ENCODE measurements around the gene LMTK2. TPM values are rescaled to one million over a fixed set of nuclear protein-coding genes. Genes with fewer than 3 reads are reported as not detected.

Gene LMTK2
- total RNA-seq, 2 experiments from 2014 or later, result 30.3 to 31.7 TPM

DNA sequence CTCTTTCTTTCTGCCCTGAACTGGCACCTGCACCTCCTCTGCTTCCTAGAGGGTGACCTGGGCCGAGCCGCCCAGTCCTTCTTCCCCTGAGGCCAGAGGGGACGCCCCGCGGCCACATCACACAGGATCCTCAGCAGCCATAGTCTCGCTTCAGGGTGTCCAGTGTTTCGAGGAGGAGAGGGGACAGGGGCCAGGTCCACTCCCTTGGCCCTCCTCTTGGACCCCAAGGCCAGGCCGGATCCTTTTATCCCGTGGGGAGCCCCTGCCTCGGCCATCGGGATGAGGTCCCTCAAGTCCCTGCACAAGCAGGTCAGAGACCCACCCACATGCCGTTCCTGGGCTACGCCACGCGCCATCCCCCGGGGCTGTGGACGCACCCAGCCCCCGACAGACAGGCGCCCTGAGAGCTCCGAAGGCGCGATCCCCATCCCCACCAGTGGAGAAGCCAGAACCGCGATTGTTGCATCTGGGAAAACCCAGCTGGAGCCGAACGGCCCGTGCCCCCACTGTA is 108.2 kb downstream of the LMTK2 start:
- no peaks in the 10 kb centered on the region for H3K9me3 ChIP-seq (ENCODE audit: control insufficient read depth in 1 of 2, insufficient read depth in 1 of 2, low read length in 2 of 2)
- Mint-ChIP-seq H3K4me3 (no peak overlapping the region), H3K36me3 (ENCODE audit: low read depth) (peaks cover 30% of the 10 kb centered on the region), H3K27ac (no peak overlapping the region), H3K27me3 (no peaks in the 10 kb centered on the region), H3K4me1 (ENCODE audit: low read depth) (peaks cover 22% of the 10 kb centered on the region), H3K9me3 (no peaks in the 10 kb centered on the region)
- ATAC-seq (ENCODE audit: poor library complexity) (no peak), DNase-seq (peak in 1 of 14 experiments; percentile 12)
- peaks cover 23% of the 10 kb centered on the region for H3K36me3 ChIP-seq (ENCODE audit: insufficient read depth, low read length)
- ChIA-PET POLR2A (interaction anchor here (0.8 kb wide), 1 partner anchor 36 kb away, joined by 3 read pairs; no protein-coding TSS in a partner anchor), CTCF (no interaction called here)
- no peaks in the 10 kb centered on the region for H3K27me3 ChIP-seq (ENCODE audit: control insufficient read depth in 1 of 2, insufficient read depth in 2 of 2, low read length in 2 of 2)
- TF ChIP-seq, protein P1, sequence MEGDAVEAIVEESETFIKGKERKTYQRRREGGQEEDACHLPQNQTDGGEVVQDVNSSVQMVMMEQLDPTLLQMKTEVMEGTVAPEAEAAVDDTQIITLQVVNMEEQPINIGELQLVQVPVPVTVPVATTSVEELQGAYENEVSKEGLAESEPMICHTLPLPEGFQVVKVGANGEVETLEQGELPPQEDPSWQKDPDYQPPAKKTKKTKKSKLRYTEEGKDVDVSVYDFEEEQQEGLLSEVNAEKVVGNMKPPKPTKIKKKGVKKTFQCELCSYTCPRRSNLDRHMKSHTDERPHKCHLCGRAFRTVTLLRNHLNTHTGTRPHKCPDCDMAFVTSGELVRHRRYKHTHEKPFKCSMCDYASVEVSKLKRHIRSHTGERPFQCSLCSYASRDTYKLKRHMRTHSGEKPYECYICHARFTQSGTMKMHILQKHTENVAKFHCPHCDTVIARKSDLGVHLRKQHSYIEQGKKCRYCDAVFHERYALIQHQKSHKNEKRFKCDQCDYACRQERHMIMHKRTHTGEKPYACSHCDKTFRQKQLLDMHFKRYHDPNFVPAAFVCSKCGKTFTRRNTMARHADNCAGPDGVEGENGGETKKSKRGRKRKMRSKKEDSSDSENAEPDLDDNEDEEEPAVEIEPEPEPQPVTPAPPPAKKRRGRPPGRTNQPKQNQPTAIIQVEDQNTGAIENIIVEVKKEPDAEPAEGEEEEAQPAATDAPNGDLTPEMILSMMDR (IDR thresholded peaks at IDR 0.05), result no peak
- intact Hi-C loops (cut with DNase I, micrococcal nuclease), result loop anchor here in 1 of 2 experiments (5.0 kb wide), 2 partner anchors 37 to 67 kb away; partner anchors contain the start of genes BRI3 and TECPR1
- H3K27ac ChIP-seq (ENCODE audit: low read depth in 1 of 2, low read length in 2 of 2), result no peak overlapping the region
- H3K4me1 ChIP-seq (ENCODE audit: insufficient read depth, low read length), result peaks cover 13% of the 10 kb centered on the region
- no peak overlapping the region for H3K4me3 ChIP-seq (ENCODE audit: low read length)

DNA sequence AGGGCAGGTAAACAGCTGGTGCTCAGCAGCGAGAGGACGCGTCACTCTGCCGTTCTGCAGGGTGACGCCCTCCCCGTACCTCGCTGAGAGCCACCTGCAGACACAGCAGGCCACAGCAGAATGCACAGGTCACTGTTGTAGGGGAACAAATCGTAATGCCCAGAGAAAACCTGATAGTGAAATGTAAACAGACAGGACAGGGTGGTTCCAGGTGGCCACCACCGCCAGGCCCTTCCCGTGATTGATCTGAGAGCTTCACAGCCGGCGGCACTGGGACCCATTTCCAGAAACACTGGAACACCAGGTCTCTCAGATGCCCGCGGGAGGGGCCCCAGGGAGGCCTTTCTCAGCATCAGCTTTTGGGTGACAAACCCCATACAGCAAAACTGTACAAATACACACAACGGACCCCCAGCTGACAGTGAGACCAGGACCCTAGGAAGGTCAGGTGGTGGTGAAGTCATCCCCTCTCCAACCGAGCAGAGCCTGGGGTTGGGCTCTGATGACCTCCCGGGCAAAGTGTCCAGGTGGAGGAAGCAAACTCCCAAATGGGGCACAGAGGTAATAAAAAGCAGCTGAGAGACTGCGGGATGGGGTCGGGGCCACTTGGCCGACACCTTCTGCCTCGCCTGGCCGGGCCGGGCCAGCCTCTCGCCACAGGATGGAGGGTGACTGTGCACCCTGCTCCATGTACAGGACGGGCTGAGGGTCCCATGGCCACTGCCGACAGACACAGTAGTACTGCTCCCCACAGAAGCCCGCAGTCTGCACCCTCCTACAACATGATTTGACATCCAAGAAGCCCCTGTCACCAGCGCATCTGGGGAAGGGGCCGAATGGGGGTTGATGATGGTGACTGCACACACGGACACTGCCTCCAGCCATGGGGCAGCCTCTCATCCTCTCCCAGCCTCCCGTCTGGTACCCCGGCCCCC is 109.2 kb downstream of the LMTK2 start:
- Histone ChIP-seq H3K27ac (ENCODE audit: low read depth in 1 of 2, low read length in 2 of 2) (no peak overlapping the region), H3K36me3 (ENCODE audit: insufficient read depth, low read length) (peaks cover 23% of the 10 kb centered on the region), H3K4me1 (ENCODE audit: insufficient read depth, low read length) (peaks cover 9% of the 10 kb centered on the region), H3K9me3 (ENCODE audit: control insufficient read depth in 1 of 2, insufficient read depth in 1 of 2, low read length in 2 of 2) (no peaks in the 10 kb centered on the region), H3K27me3 (ENCODE audit: control insufficient read depth in 1 of 2, insufficient read depth in 2 of 2, low read length in 2 of 2) (no peaks in the 10 kb centered on the region), H3K4me3 (ENCODE audit: low read length) (no peak overlapping the region)
- Mint-ChIP-seq H3K4me1 (ENCODE audit: low read depth) (peaks cover 20% of the 10 kb centered on the region), H3K36me3 (ENCODE audit: low read depth) (peaks cover 32% of the 10 kb centered on the region), H3K27ac (no peak overlapping the region), H3K27me3 (no peaks in the 10 kb centered on the region), H3K4me3 (no peak overlapping the region), H3K9me3 (no peaks in the 10 kb centered on the region)
- intact Hi-C loops (cut with DNase I, micrococcal nuclease), result no loop called here
- POLR2A ChIA-PET, result interaction anchor here (0.6 to 1.4 kb wide), 3 partner anchors 35 to 134 kb away, joined by 3 to 4 read pairs (median 3); no protein-coding TSS in a partner anchor
- no peak for DNase-seq
- CTCF ChIA-PET, result no interaction called here
- TF ChIP-seq, protein P1 (IDR thresholded peaks at IDR 0.05), result no peak
- ATAC-seq (ENCODE audit: poor library complexity), result no peak

DNA sequence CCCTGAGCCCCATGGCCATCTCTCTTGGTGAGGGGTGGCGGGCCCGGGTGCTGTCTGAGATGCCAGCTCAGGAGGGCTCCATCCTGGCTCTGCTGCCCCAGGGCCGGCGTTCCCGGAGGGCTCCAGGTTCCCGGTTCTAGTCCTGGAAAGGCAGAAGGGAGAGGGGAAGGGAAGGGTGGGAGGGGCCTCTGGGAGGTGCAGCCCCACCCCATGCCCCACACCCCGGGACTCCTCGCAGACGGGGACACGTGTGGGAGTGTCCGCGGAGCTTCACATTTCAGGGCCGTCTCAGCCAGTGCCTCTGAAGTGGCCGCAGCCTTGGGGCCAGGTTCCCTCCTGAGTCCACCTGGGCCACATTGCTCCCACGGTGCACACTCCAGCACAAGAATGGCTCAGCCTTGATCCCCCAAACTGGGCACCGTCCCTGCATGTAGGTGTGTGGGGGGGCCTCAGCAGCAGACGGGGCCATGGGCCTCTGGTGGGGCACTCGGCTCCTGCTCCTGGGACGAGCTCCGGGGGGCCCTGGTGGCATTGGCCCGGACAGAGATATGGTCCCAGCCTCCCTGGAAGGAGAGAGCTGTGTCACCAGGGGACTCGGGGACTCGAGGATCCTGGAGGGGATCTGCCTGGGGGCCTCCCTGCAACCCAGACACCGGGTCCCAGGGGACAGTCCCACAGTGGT is 110.4 kb downstream of the LMTK2 start:
- no peak for ATAC-seq (ENCODE audit: poor library complexity)
- H3K27me3 ChIP-seq (ENCODE audit: control insufficient read depth in 1 of 2, insufficient read depth in 2 of 2, low read length in 2 of 2), result no peaks in the 10 kb centered on the region
- H3K4me1 ChIP-seq (ENCODE audit: insufficient read depth, low read length), result peaks cover under 1% of the 10 kb centered on the region
- peaks cover 32% of the 10 kb centered on the region for H3K36me3 ChIP-seq (ENCODE audit: insufficient read depth, low read length)
- CTCF ChIA-PET, result no interaction called here
- no peak for DNase-seq
- intact Hi-C loops (cut with DNase I, micrococcal nuclease), result no loop called here
- H3K27ac ChIP-seq (ENCODE audit: low read depth in 1 of 2, low read length in 2 of 2), result no peak overlapping the region
- POLR2A ChIA-PET, result interaction anchor here (1.4 kb wide), 1 partner anchor 34 kb away, joined by 4 read pairs; no protein-coding TSS in a partner anchor
- H3K9me3 Mint-ChIP-seq, result no peaks in the 10 kb centered on the region
- no peaks in the 10 kb centered on the region for H3K27me3 Mint-ChIP-seq
- TF ChIP-seq, protein P1 (IDR thresholded peaks at IDR 0.05), result no peak
- H3K36me3 Mint-ChIP-seq (ENCODE audit: low read depth), result peaks cover 37% of the 10 kb centered on the region
- H3K27ac Mint-ChIP-seq, result no peak overlapping the region
- no peak overlapping the region for H3K4me3 Mint-ChIP-seq
- no peak overlapping the region for H3K4me3 ChIP-seq (ENCODE audit: low read length)
- no peaks in the 10 kb centered on the region for H3K9me3 ChIP-seq (ENCODE audit: control insufficient read depth in 1 of 2, insufficient read depth in 1 of 2, low read length in 2 of 2)
- H3K4me1 Mint-ChIP-seq (ENCODE audit: low read depth), result peaks cover 15% of the 10 kb centered on the region

Measured in CD4-positive, alpha-beta T cell (primary cell).